H9 (cell line): ENCODE results near the gene C6orf62. TPM values are rescaled to one million over a fixed set of nuclear protein-coding genes. Genes with fewer than 3 reads are reported as not detected.
"Not testable (repeated sequence)": the region's sequence is repeated elsewhere in the genome, so short reads cannot be mapped to it uniquely, and the experiment has no call there.

Experiments
- DNase-seq: peaks from one replicate; pipeline ENCODE4 v3.0.0-alpha.2; 2017
- H2AFZ ChIP-seq: one replicate; pipeline ENCODE4 v1.6.1; 2013; ENCODE audit warnings: mild to moderate bottlenecking, low read length, control low read depth, moderate library complexity
- H2AK5ac ChIP-seq: 2 replicates; pipeline ENCODE4 v1.6.1; 2013; ENCODE audit warnings: low read length, control low read depth, mixed read lengths; ENCODE audit not compliant: insufficient read length
- H2BK120ac ChIP-seq: one replicate; pipeline ENCODE4 v1.6.1; 2013; ENCODE audit warnings: low read depth, mild to moderate bottlenecking, low read length, control low read depth, inconsistent platforms; ENCODE audit not compliant: poor library complexity, severe bottlenecking
- H2BK12ac ChIP-seq: 2 replicates; pipeline ENCODE4 v1.6.1; 2013; ENCODE audit warnings: low read length, control low read depth, mixed read lengths, low read depth; ENCODE audit not compliant: insufficient read length
- H2BK15ac ChIP-seq: 2 replicates; pipeline ENCODE4 v1.6.1; 2013; ENCODE audit warnings: low read depth, low read length, control low read depth
- H2BK20ac ChIP-seq: one replicate; pipeline ENCODE4 v1.6.1; 2013; ENCODE audit warnings: low read depth, mild to moderate bottlenecking, low read length, control low read depth, inconsistent platforms; ENCODE audit not compliant: poor library complexity, severe bottlenecking
- H2BK5ac ChIP-seq: 2 replicates; pipeline ENCODE4 v1.6.1; 2013; ENCODE audit warnings: low read length, control low read depth, mixed read lengths; ENCODE audit not compliant: insufficient read length
- H3K14ac ChIP-seq: 2 replicates; pipeline ENCODE4 v1.6.1; 2013; ENCODE audit warnings: low read length, control low read depth; ENCODE audit not compliant: insufficient read depth
- H3K18ac ChIP-seq: 2 replicates; pipeline ENCODE4 v1.6.1; 2013; ENCODE audit warnings: low read depth, mild to moderate bottlenecking, mixed read lengths, low read length, control low read depth; ENCODE audit not compliant: insufficient read length
- H3K23ac ChIP-seq: 2 replicates; pipeline ENCODE4 v1.6.1; 2013; ENCODE audit warnings: low read length, control low read depth, mixed read lengths, low read depth; ENCODE audit not compliant: insufficient read length
- H3K23me2 ChIP-seq: 2 replicates; pipeline ENCODE4 v1.6.1; 2013; ENCODE audit warnings: low read depth, mild to moderate bottlenecking, mixed read lengths, low read length, control low read depth; ENCODE audit not compliant: insufficient read length, poor library complexity, severe bottlenecking
- H3K27ac ChIP-seq: 2 replicates; pipeline ENCODE4 v1.5.1; 2013; ENCODE audit warnings: low read length, control low read depth, mixed read lengths, low read depth; ENCODE audit not compliant: insufficient read length
- H3K27me3 ChIP-seq: 2 replicates; pipeline ENCODE4 v1.6.1; 2013; ENCODE audit warnings: low read length, control low read depth, inconsistent platforms; ENCODE audit not compliant: insufficient read depth
- H3K4ac ChIP-seq: 2 replicates; pipeline ENCODE4 v1.6.1; 2013; ENCODE audit warnings: low read depth, mild to moderate bottlenecking, control low read depth, inconsistent platforms, low read length, moderate library complexity
- H3K4me1 ChIP-seq: 2 replicates; pipeline ENCODE4 v1.6.1; 2013; ENCODE audit warnings: low read length, control low read depth, inconsistent platforms; ENCODE audit not compliant: insufficient read depth
- H3K4me2 ChIP-seq: 2 replicates; pipeline ENCODE4 v1.6.1; 2013; ENCODE audit warnings: low read length, control low read depth, mixed read lengths; ENCODE audit not compliant: insufficient read length, insufficient read depth
- H3K56ac ChIP-seq: 2 replicates; pipeline ENCODE4 v1.6.1; 2013; ENCODE audit warnings: low read depth, mild to moderate bottlenecking, mixed read lengths, low read length, control low read depth; ENCODE audit not compliant: insufficient read length
- H3K79me1 ChIP-seq: 2 replicates; pipeline ENCODE4 v1.6.1; 2013; ENCODE audit warnings: low read depth, mild to moderate bottlenecking, moderate library complexity, low read length, control low read depth, inconsistent platforms; ENCODE audit not compliant: insufficient read depth, poor library complexity, severe bottlenecking
- H3K79me2 ChIP-seq: 2 replicates; pipeline ENCODE4 v1.6.1; 2013; ENCODE audit warnings: low read length, control low read depth, inconsistent platforms; ENCODE audit not compliant: insufficient read depth
- H3K9ac ChIP-seq: 2 replicates; pipeline ENCODE4 v1.6.1; 2013; ENCODE audit warnings: low read length, control low read depth, mixed read lengths; ENCODE audit not compliant: insufficient read length; ENCODE audit errors: extremely low read depth
- H3K9me3 ChIP-seq: one replicate; pipeline ENCODE4 v1.6.1; 2013; ENCODE audit warnings: low read depth, low read length, inconsistent platforms; ENCODE audit not compliant: control insufficient read depth
- H3T11ph ChIP-seq: one replicate; pipeline ENCODE4 v1.6.1; 2013; ENCODE audit warnings: mild to moderate bottlenecking, low read length, control low read depth, inconsistent platforms
- H4K20me1 ChIP-seq: one replicate; pipeline ENCODE4 v1.6.1; 2013; ENCODE audit not compliant: control insufficient read depth, insufficient read length, insufficient read depth
- H4K5ac ChIP-seq: 2 replicates; pipeline ENCODE4 v1.6.1; 2013; ENCODE audit warnings: low read depth, mild to moderate bottlenecking, mixed read lengths, low read length, control low read depth; ENCODE audit not compliant: insufficient read length
- H4K8ac ChIP-seq: replicated peaks from 2 replicates; pipeline ENCODE4 v1.6.1; 2013; ENCODE audit warnings: low read length, control low read depth, mixed read lengths, low read depth; ENCODE audit not compliant: insufficient read length
- H4K91ac ChIP-seq: 2 replicates; pipeline ENCODE4 v1.6.1; 2013; ENCODE audit warnings: low read depth, mild to moderate bottlenecking, moderate library complexity, mixed read lengths, low read length, control low read depth; ENCODE audit not compliant: insufficient read length
- H3K27ac Mint-ChIP-seq, 3 experiments: 2 replicates in 2 of 3; 3 replicates in 1 of 3; pipeline ENCODE4 v1.8.0; 2020 to 2021; ENCODE audit warnings: mixed read lengths in 3 of 3, mild to moderate bottlenecking in 1 of 3, moderate library complexity in 1 of 3
- H3K27me3 Mint-ChIP-seq: 2 replicates; pipeline ENCODE4 v1.8.0; 2021; ENCODE audit warnings: low read depth, mild to moderate bottlenecking, moderate library complexity, mixed read lengths
- H3K36me3 Mint-ChIP-seq, 3 experiments: 2 replicates in 2 of 3; 3 replicates in 1 of 3; pipeline ENCODE4 v1.8.0; 2020 to 2021; ENCODE audit warnings: low read depth in 3 of 3, mixed read lengths in 3 of 3; ENCODE audit not compliant: insufficient read depth in 1 of 3
- H3K4me1 Mint-ChIP-seq, 2 experiments: 2 replicates each; pipeline ENCODE4 v1.8.0; 2020; ENCODE audit warnings: mixed read lengths in 2 of 2
- H3K4me3 Mint-ChIP-seq, 2 experiments: 2 replicates in 1 of 2; 3 replicates in 1 of 2; pipeline ENCODE4 v1.8.0; 2020 to 2021; ENCODE audit warnings: mild to moderate bottlenecking in 2 of 2, mixed read lengths in 2 of 2, moderate library complexity in 1 of 2
- H3K9me3 Mint-ChIP-seq, 2 experiments: 2 replicates in 1 of 2; 3 replicates in 1 of 2; pipeline ENCODE4 v1.8.0; 2020; ENCODE audit warnings: mild to moderate bottlenecking in 2 of 2, mixed read lengths in 2 of 2, moderate library complexity in 1 of 2
- total RNA-seq: library from RNA; stranded (reverse); gene quantifications from 2 replicates; pipeline ENCODE4 v1.2.1, GENCODE V29; 2021

The C6orf62 gene
- total RNA-seq, 1 experiment from 2014 or later = 125 TPM

DNA sequence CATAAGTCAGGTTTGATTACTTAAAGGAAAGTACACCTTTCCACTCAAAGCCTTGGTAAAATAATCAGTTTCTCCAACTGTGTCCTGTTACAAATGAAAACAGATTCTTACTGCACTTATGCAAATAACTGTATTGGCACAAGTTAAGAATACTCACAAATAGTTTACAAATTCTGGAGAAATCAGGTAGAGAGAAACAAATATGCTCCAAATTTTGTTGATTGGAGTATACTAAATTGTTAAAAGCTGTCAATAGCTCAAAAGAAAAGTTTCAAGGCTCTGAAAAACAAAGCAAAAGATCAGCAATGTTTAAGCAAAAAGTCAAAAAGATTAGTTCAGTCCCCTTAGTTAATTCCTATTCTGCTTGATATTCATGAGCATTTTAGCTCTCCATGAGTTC lies 48.5 kb downstream of the C6orf62 start:
- not testable (repeated sequence) for H3K18ac ChIP-seq, H2AK5ac ChIP-seq, H4K5ac ChIP-seq, H4K8ac ChIP-seq, H3K79me2 ChIP-seq, H3K14ac ChIP-seq, H2BK12ac ChIP-seq, H3K27ac Mint-ChIP-seq, H3K27me3 Mint-ChIP-seq, H3K4me1 ChIP-seq, H4K20me1 ChIP-seq, H3K23ac ChIP-seq, H3K9ac ChIP-seq, H3K4me2 ChIP-seq, H3T11ph ChIP-seq, H2BK20ac ChIP-seq, H3K79me1 ChIP-seq, H3K27ac ChIP-seq, H4K91ac ChIP-seq, H3K4ac ChIP-seq, H2AFZ ChIP-seq, H2BK5ac ChIP-seq, H3K4me3 Mint-ChIP-seq, H2BK15ac ChIP-seq, H3K56ac ChIP-seq, DNase-seq, H2BK120ac ChIP-seq, H3K27me3 ChIP-seq
- H3K23me2 ChIP-seq = peaks cover 12% of the 10 kb centered on the region
- Mint-ChIP-seq H3K36me3 (peaks cover 61 to 74% (median 63%) of the 10 kb centered on the region in 3 experiments), H3K4me1 (peaks cover 7 to 12% of the 10 kb centered on the region in 2 experiments), H3K9me3 (peaks cover 63 to 68% of the 10 kb centered on the region in 2 experiments)
- peaks cover 30% of the 10 kb centered on the region for H3K9me3 ChIP-seq
